GM23248 (cell line): ENCODE measurements around the gene PTPN1.

ENCODE experiments used
- EZH2 ChIP-seq: fragments of 200-600 bp; sonication (generic); IDR thresholded peaks from 2 replicates; pipeline ENCODE4 v1.6.1; 2018; ENCODE audit warnings: antibody characterized with exemption, mild to moderate bottlenecking; ENCODE audit not compliant: insufficient read depth, poor library complexity, severe bottlenecking
- EZH2phosphoT487 ChIP-seq: fragments of 200-600 bp; sonication (generic); IDR thresholded peaks from 2 replicates; pipeline ENCODE4 v1.6.1; 2018; ENCODE audit warnings: antibody characterized with exemption, moderate library complexity, mild to moderate bottlenecking, low read depth; ENCODE audit not compliant: insufficient read depth

DNA sequence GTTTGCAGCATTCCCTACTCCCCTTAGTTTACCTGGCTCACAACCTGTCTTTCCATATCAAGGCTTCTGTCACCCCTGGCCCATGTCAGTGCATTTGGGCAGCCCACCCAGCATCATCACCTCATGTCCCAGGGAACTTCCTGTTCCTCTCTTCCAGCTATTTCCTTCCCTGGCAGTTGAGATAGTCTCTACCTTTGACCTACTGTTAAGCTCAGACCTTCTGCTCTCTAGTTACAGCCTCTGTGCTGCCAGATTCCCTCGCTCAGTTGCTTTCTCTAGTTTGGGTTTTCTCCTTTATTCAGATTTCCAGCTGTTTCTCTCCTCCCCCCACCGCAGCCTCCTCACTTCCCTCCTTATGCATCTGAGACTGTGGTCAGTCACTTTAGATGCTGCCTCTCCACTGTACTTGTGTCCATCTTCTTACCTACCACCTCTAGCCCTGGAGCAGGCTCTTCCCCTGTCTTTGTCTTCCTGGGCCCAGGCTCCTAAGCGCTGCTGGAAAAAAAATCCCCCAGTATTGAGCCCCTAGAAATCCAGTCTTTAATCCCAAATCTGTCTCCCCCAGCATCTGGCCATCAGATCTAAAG, 16.3 kb downstream of the PTPN1 start:
- TF ChIP-seq EZH2 (no peak), EZH2phosphoT487 (no peak)
